Psoas muscle (tissue), 8 donors: ENCODE data around the gene FALEC. TPM values are rescaled to one million over a fixed set of nuclear protein-coding genes. Genes with fewer than 3 reads are reported as not detected.

ENCODE experiments used
- ATAC-seq, 4 donors: fragments of 200-7000 bp; cut with Tn5 transposase; one replicate each; pipeline ENCODE4 v1.9.1; 2020; ENCODE audit warnings: moderate library complexity in 3 of 4, mild to moderate bottlenecking in 2 of 4
- DNase-seq, 2 donors: peaks; one replicate each; pipeline ENCODE4 v3.0.0-alpha.2; 2020
- H3K27ac ChIP-seq: fragments of 200-600 bp; one replicate; pipeline ENCODE4 v1.8.0; 2022
- H3K27me3 ChIP-seq, 3 donors: fragments of 200-600 bp in 1 of 3; one replicate each; pipeline versions ENCODE4 v1.6.1 to v1.8.0; 2013 to 2022; ENCODE audit warnings: low read length in 2 of 3, mild to moderate bottlenecking in 2 of 3, moderate library complexity in 1 of 3; ENCODE audit not compliant: insufficient read depth in 3 of 3
- H3K36me3 ChIP-seq, 2 donors: fragments of 200-600 bp in 1 of 2; one replicate each; pipeline versions ENCODE4 v1.6.1 to v1.8.0; 2013 to 2022; ENCODE audit warnings: low read depth in 1 of 2, mild to moderate bottlenecking in 1 of 2, moderate library complexity in 1 of 2; ENCODE audit not compliant: insufficient read depth in 1 of 2
- H3K4me1 ChIP-seq: fragments of 200-600 bp; one replicate; pipeline ENCODE4 v1.8.0; 2022
- H3K4me3 ChIP-seq: fragments of 200-600 bp; one replicate; pipeline ENCODE4 v1.8.0; 2022; ENCODE audit warnings: mild to moderate bottlenecking
- H3K9me3 ChIP-seq: fragments of 200-600 bp; one replicate; pipeline ENCODE4 v1.8.0; 2022
- CTCF ChIP-seq: fragments of 200-600 bp; IDR thresholded peaks from one replicate; pipeline ENCODE4 v1.8.0; 2022; ENCODE audit warnings: antibody characterized with exemption
- WGBS, 3 donors: extraction: QIAGEN DNeasy Blood & Tissue Kit; methylation state at CpG; one replicate each; pipeline versions ENCODE4 v1.1.6 to v1.1.7; 2013; 5-methylcytosine and 5-hydroxymethylcytosine counted together
- intact Hi-C, 2 donors: fragments of 100-400 bp; cut with DNase I; formaldehyde crosslinking; loops; one replicate each; pipeline versions ENCODE4 v1.11.0 to v1.14.2; 2022
- polyA plus RNA-seq, 3 donors: library from polyadenylated mRNA; stranded (reverse); fragments of 200-250 nt; gene quantifications; one replicate each; pipeline ENCODE4 v1.2.3, GENCODE V29; 2013
- total RNA-seq, 4 donors: library from RNA; stranded (reverse); fragmentation: NEBNext Ultra II Directional in 2 of 4; extraction: Animal tissue kit (Norgen Biotek cat#: 25700) in 2 of 4; gene quantifications; one replicate each; pipeline versions ENCODE4 v1.2.1 to v1.2.4, GENCODE V29; 2021 to 2023
- donor health status: healthy with polysubstance abuse.
- donor health status: DM: no; HTN: no; CAD: no; lungs with moderate emphysema.
- donor health status: Bipolar disorder and iron deficiency.
- donor health status: healthy.
- donor health status: DM: yes; HTN: yes; CAD: no.
- donor health status: DM: no; HTN: no; CAD: no.
- donor health status: DM: no; HTN: no; CAD: no.
- donor health status: DM: yes; HTN: yes; CAD: no.

FALEC gene
- total and polyA plus RNA-seq, 7 donors = 0.38 to 1.2 (median 0.39) TPM; not detected in 4

- H3K4me3 ChIP-seq = peak overlapping the region; percentile 92
- TF ChIP-seq CTCF = no peak
- WGBS, 3 donors = 23 to 43% (median 32%) methylated on average over 6 of the region's 6 CpGs
- H3K36me3 ChIP-seq = peaks cover 18 to 73% of the 10 kb centered on the region in 2 donors
- peak overlapping the region; percentile 100 for H3K27ac ChIP-seq
- H3K9me3 ChIP-seq = no peaks in the 10 kb centered on the region
- intact Hi-C loops = loop anchor here (5.0 kb wide), 1 partner anchor 48 kb away; no protein-coding TSS in a partner anchor
- no peak for DNase-seq
- peaks cover 43% of the 10 kb centered on the region for H3K4me1 ChIP-seq
- H3K27me3 ChIP-seq = no peaks in the 10 kb centered on the region
- no peak for ATAC-seq
Observed at GRCh38 chr1:150574260-150575071, 58.9 kb downstream of the FALEC start.

DNA sequence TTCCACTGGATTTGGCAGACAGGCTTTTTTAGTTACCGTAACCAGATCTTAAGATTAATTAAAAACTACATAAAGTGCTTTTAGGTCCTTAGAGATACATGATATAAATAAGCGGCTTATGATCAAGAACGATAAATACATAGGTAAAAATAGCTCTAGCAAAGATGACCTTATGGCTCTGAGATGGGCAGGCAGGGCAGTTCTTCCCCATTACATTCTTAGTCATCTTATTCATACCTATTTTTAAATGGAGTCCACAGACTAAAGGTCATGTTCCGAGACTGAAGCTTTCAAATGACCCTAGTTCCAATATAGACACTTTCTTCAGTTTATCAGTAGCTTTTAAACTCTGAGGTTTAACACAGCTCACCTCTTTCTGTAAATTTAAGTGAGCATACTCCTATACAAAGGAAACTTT, 59.5 kb downstream of the FALEC start:
- H3K4me1 ChIP-seq = peaks cover 37% of the 10 kb centered on the region
- no peaks in the 10 kb centered on the region for H3K9me3 ChIP-seq
- ATAC-seq = peak; percentile 53 to 68 (median 63)
- H3K27ac ChIP-seq = peak overlapping the region; percentile 100
- 10 to 14% (median 11%) methylated on average over 4 of the region's 4 CpGs for WGBS, 3 donors
- DNase-seq = peak in 1 of 2 donors; percentile 51
- TF ChIP-seq CTCF = no peak
- no peaks in the 10 kb centered on the region for H3K27me3 ChIP-seq
- peaks cover 18 to 73% of the 10 kb centered on the region in 2 donors for H3K36me3 ChIP-seq
- peak overlapping the region; percentile 92 for H3K4me3 ChIP-seq
- intact Hi-C loops = loop anchor here (5.0 kb wide), 1 partner anchor 47 kb away; no protein-coding TSS in a partner anchor

GRCh38 chr1:150575518-150576366, 60.2 kb downstream of the FALEC start:
- DNase-seq = no peak
- no peaks in the 10 kb centered on the region for H3K9me3 ChIP-seq
- peak; percentile 23 to 62 (median 56) for ATAC-seq
- peaks cover 41% of the 10 kb centered on the region for H3K4me1 ChIP-seq
- H3K27ac ChIP-seq = peak overlapping the region; percentile 100
- intact Hi-C loops = loop anchor here (5.0 kb wide), 1 partner anchor 47 kb away; no protein-coding TSS in a partner anchor
- H3K27me3 ChIP-seq = no peaks in the 10 kb centered on the region
- 0 to 3% (median 3%) methylated on average over 1 of the region's 1 CpG for WGBS, 3 donors
- H3K36me3 ChIP-seq = peaks cover 18 to 71% of the 10 kb centered on the region in 2 donors
- peak overlapping the region; percentile 92 for H3K4me3 ChIP-seq
- TF ChIP-seq CTCF = no peak

- Histone ChIP-seq H3K27me3 (no peaks in the 10 kb centered on the region), H3K9me3 (no peaks in the 10 kb centered on the region), H3K27ac (peak overlapping the region; percentile 100), H3K4me3 (peak overlapping the region; percentile 92), H3K4me1 (peaks cover 41% of the 10 kb centered on the region), H3K36me3 (peaks cover 18 to 65% of the 10 kb centered on the region in 2 donors)
- DNase-seq = no peak
- intact Hi-C loops = loop anchor here (5.0 kb wide), 1 partner anchor 46 kb away; no protein-coding TSS in a partner anchor
- no peak for ATAC-seq
- WGBS, 3 donors = 0 to 3% (median 1%) methylated on average over 4 of the region's 4 CpGs
- TF ChIP-seq CTCF = no peak
Observed at GRCh38 chr1:150576367-150576711, 60.8 kb downstream of the FALEC start.
